ENCODE measurements around the gene LSS. TPM values are rescaled to one million over a fixed set of nuclear protein-coding genes. Genes with fewer than 3 reads are reported as not detected.

LSS gene
- total and polyA plus RNA-seq, 2 experiments from 2014 or later: 55.0 to 237 TPM

DNA sequence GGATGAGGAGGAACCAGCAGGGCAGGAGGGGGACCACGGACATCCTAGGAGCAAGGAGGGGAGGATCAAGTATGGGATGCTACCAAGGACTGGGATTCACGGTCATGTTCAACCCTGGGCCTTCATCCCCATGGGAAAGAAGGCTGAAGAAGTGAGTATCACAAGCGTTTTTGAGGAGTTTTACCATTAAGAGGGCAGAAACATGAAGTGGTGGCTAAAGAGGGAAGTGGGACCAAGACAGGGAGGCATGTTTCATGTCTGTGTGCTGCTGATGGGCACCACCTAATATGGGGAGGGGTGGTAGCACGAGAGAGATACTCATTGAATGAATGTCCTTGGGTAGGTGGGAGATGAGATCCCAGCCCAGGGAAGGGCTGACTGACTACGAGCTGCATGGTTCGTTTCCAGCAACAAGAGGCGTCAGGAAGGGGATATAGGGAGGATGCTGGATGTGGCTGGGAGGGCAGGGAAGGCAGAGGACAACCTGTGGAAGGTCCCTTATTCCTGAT is 11.3 kb upstream of the LSS start:
- H3K4me2 ChIP-seq: no peak overlapping the region
- no peaks in the 10 kb centered on the region for H3K27me3 ChIP-seq (ENCODE audit: insufficient read depth)
- TF ChIP-seq, protein P1, sequence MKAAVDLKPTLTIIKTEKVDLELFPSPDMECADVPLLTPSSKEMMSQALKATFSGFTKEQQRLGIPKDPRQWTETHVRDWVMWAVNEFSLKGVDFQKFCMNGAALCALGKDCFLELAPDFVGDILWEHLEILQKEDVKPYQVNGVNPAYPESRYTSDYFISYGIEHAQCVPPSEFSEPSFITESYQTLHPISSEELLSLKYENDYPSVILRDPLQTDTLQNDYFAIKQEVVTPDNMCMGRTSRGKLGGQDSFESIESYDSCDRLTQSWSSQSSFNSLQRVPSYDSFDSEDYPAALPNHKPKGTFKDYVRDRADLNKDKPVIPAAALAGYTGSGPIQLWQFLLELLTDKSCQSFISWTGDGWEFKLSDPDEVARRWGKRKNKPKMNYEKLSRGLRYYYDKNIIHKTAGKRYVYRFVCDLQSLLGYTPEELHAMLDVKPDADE (IDR thresholded peaks at IDR 0.05): no peak
- TF ChIP-seq ZNF331 (CRISPR knock-in tag; IDR thresholded peaks at IDR 0.05; ENCODE audit: low read depth) (no peak), STAT1 (IDR thresholded peaks at IDR 0.05; ENCODE audit: unreplicated experiment) (no peak), ZNF114 (CRISPR knock-in tag; IDR thresholded peaks at IDR 0.05) (no peak), EZH2phosphoT487 (IDR thresholded peaks at IDR 0.05; ENCODE audit: unreplicated experiment) (no peak), CREB1 (CRISPR knock-in tag; IDR thresholded peaks at IDR 0.05; ENCODE audit: low read depth) (no peak), EZH2 (IDR thresholded peaks at IDR 0.05; ENCODE audit: low read depth, unreplicated experiment) (no peak), ZNF462 (CRISPR knock-in tag; IDR thresholded peaks at IDR 0.05) (no peak), JUNB (IDR thresholded peaks at IDR 0.05; ENCODE audit: unreplicated experiment) (no peak), POLR2AphosphoS5 (IDR thresholded peaks at IDR 0.05; ENCODE audit: low read depth) (no peak; the same call in 1 of the 2 replicates), REST (IDR thresholded peaks at IDR 0.05; ENCODE audit: unreplicated experiment) (no peak)
- TF ChIP-seq, protein P2, sequence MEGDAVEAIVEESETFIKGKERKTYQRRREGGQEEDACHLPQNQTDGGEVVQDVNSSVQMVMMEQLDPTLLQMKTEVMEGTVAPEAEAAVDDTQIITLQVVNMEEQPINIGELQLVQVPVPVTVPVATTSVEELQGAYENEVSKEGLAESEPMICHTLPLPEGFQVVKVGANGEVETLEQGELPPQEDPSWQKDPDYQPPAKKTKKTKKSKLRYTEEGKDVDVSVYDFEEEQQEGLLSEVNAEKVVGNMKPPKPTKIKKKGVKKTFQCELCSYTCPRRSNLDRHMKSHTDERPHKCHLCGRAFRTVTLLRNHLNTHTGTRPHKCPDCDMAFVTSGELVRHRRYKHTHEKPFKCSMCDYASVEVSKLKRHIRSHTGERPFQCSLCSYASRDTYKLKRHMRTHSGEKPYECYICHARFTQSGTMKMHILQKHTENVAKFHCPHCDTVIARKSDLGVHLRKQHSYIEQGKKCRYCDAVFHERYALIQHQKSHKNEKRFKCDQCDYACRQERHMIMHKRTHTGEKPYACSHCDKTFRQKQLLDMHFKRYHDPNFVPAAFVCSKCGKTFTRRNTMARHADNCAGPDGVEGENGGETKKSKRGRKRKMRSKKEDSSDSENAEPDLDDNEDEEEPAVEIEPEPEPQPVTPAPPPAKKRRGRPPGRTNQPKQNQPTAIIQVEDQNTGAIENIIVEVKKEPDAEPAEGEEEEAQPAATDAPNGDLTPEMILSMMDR (conservative IDR thresholded peaks at IDR 0.05; ENCODE audit: low read depth in 2 of 2): no peak
- no peak overlapping the region for H2AFZ ChIP-seq
- peaks cover 29% of the 10 kb centered on the region; the same call in 1 of the 2 replicates for H4K20me1 ChIP-seq (replicated peaks; ENCODE audit: insufficient read depth)
- peaks cover 82% of the 10 kb centered on the region for H3K36me3 Mint-ChIP-seq (ENCODE audit: low read depth)
- no peaks in the 10 kb centered on the region for H3K9me2 ChIP-seq (ENCODE audit: insufficient read depth)
- no peak for ATAC-seq
- peaks cover 11% of the 10 kb centered on the region for H3K79me2 ChIP-seq (replicated peaks; ENCODE audit: insufficient read depth)
- peaks cover 5% of the 10 kb centered on the region for H3K27me3 Mint-ChIP-seq (ENCODE audit: insufficient read depth, low read depth, poor library complexity)
- no peaks in the 10 kb centered on the region for H3K4me1 ChIP-seq (ENCODE audit: insufficient read depth)
- H3K4me3 ChIP-seq: no peak overlapping the region
- H3K36me3 ChIP-seq (ENCODE audit: insufficient read depth): peaks cover 61% of the 10 kb centered on the region
- peaks cover 34% of the 10 kb centered on the region for H3F3A ChIP-seq (replicated peaks; ENCODE audit: low read depth)
- H3K27ac Mint-ChIP-seq: no peak overlapping the region
- DNase-seq (ENCODE audit: low spot score): no peak
- H3K27ac ChIP-seq (ENCODE audit: low read depth): no peak overlapping the region; the same call in 1 of the 2 replicates
- no peaks in the 10 kb centered on the region for H3K4me1 Mint-ChIP-seq
- H3K9me3 Mint-ChIP-seq: no peaks in the 10 kb centered on the region
- no peak overlapping the region for H3K4me3 Mint-ChIP-seq
